Activated CD4-positive, CD25-positive, alpha-beta regulatory T cell treated with anti-CD3 and anti-CD28 coated beads, Interleukin-2, amount 50 U/mL, for 24 hours (primary cell): ENCODE results near the gene LSM4.
"Not testable (repeated sequence)": the region's sequence is repeated elsewhere in the genome, so short reads cannot be mapped to it uniquely, and the experiment has no call there.

Source experiments
- ATAC-seq, 2 donors: fragments of 150-1000 bp; cut with Tn5 transposase; one replicate each; pipeline ENCODE4 v1.10.0; 2021; ENCODE audit warnings: mild to moderate bottlenecking in 1 of 2, moderate library complexity in 1 of 2

LSM4 gene

DNA sequence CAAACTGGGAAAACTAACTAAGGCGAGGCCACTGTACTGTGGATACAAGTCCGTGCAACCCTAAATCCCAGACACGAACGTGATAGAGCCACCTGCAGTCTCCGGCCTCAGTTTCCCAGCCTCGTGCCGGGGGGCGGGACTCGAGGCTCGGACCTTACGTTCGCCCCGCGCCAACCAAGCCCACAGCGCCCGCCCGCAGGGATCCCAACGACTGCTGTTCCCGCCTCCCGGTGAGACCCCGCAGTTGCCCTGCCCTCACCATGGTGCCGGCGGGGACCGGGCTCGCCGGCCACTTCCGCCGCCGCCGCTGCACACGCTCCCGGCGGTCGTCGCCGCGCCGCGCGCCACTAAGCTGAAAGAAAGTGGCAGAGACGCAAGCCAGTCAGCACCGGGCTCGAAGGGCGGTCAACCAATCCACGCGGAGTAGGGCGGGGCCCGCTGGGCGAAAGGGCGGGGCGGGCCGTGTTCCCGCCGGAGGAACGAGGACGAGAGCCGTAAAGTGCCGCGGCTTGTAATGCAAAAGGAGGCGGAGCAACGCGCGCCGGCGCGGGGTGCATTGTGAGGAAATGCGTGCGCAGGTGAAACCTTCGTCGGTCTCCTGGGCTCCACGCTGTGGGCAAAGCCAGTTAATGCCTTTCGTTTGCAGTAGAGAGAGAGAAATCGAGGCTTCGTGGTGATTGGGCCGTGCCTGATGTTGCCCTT is at the start of gene LSM4:
LSM4 (minus strand) TSS at position 318 of the 702 bp plus-strand sequence; CDS start at position 262, 56 bp downstream.
- ATAC-seq: peak; percentile 97

DNA sequence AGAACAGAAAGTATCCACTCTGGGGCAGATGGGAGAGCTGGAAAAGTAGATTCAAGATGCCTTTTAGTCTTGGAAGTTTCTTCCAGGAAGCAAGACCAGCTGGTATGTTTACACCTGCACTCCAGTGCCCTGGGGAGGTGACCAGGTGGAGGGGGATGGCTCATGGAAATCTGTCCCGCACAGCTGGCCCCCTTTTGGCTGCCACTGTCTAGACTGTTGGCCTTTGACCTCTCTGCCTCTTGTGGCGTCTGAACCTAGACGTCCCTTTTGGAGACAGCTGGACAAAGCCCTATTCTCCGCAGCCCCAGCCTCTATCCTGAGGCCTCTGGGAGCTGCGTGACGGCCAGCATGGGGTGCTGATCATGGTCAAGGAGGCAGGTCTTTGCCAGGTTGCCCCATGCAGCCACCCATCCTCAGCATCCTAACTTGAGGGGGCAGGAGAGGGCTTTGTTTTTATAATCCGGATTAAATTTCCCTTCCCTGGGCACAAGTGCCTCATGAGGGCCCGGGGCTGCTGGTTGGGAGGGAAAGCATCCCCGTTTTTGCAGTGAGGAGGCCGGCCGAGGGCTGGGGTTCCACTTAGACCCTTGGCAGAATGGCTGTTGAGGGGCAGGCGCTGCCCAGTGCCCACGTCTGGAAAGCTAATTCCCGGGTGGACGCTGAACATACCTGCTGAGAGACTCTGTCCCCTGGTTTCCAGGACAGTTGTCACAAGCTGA is 45.8 kb upstream of the LSM4 start:
- no peak for ATAC-seq

GRCh38 chr19:18366021-18366435 is 43.2 kb upstream of the LSM4 start:
- ATAC-seq: no peak

- no peak for ATAC-seq
Measured at GRCh38 chr19:18364826-18365528, 42.1 kb upstream of the LSM4 start.

- ATAC-seq: not testable (repeated sequence)
Measured at GRCh38 chr19:18364277-18364825, 41.5 kb upstream of the LSM4 start.

GRCh38 chr19:18363787-18364186 is 40.9 kb upstream of the LSM4 start:
- ATAC-seq: no peak

GRCh38 chr19:18362934-18363542 is 40.2 kb upstream of the LSM4 start:
- no peak for ATAC-seq

DNA sequence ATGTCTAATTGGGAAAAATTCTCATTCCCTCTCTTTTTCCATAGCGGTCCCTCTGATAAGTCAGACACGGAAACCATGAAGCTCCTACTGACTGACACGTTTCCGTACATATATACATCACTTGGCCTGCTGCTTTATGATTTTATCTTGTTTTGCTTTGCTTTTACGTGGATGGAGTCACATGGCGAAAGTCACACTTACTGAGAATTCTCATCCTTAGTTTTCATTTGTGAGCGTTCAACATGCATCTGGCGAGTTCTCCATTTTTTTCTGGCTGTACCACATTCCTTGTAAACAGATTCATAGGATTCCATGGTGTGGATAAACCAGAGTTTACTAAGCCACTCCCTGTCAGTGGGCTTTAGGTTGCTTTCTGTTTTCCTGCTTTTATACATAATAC is 38.8 kb upstream of the LSM4 start:
- no peak for ATAC-seq

DNA sequence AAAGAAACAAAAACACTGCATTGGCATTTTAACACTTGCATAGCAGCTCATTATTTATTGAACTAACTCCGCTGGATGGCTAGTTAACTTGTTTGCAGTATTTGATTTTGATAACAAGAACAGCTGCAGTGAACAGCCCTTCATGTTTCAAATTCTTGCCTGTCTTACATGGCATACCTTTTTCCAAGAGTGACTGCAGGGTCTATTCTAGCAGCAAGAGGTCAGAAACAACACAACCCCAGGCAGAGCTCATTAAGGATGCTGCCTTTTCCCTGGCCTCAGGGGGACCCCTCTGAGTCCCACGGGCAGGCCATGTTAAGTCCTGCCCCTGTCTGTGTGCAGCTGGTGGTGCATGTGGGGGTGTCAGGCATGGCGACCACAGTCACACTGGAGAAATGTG is 34.2 kb upstream of the LSM4 start:
- no peak for ATAC-seq

GRCh38 chr19:18354743-18355142 is 31.9 kb upstream of the LSM4 start:
- ATAC-seq: not testable (repeated sequence)

DNA sequence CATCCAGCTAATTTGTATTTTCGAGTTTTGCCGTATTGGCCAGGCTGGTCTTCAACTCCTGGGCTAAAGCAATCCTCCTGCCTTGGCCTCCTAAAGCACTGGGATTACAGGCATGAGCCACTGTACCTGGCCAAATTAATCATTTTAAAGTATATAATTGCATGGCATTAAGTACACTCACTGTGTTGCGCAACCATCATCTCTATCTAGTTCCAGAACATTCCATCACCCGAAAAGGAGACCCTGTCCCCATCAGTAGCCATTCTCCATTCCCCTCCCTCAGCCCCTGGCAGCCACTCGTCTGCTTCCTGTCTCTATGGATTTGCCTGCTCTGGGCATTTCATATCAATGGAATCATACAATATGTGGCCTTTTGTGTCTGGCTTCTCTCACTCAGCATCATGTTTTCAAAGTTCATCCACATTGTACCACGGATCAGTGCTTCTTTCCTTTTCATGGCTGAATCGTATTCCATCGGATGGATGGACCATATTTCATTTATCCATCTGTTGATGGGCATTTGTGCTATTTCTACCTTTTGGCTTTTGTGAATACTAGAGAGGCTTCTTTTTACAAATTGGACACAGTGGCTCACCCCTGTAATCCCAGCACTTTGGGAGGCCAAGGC is 30.6 kb upstream of the LSM4 start:
- ATAC-seq: no peak

DNA sequence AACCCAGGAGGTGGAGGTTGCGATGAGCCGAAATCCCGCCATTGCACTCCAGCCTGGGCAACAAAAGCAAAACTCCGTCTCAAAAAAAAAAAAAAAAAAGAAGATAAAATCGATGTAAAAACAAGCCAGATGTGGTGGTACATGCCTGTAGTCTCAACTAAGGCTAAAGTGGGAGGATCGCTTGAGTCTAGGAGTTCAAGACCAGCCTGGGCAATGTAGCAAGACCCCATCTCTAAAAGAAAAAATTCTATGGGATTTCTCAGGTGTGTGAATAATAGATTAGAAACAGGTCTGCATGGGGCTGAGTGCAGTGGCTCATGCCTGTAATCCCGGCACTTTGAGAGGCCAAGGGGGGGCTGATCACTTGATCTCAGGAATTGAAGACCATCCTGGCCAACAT is 28.7 kb upstream of the LSM4 start:
- ATAC-seq: no peak

DNA sequence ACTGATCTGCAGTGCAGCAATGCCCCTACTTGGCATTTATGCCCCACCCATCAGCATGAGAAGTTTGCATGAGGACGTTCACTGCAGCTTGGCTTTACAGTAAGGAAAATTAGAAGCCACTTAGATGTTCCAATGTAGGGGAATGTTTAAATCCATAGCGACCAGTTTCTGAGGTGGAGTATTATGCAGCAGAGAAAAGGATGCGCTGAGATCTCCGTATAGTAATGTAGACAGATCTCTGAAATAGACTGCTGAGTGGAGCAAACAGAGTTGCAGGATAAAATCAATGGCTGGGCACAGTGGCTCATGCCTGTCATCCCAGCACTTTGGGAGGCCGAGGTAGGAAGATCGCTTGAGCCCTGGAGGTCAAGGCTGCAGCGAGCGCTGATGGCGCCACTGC is 27.6 kb upstream of the LSM4 start:
- ATAC-seq: no peak

GRCh38 chr19:18349524-18350128 is 26.8 kb upstream of the LSM4 start:
- ATAC-seq: no peak

- not testable (repeated sequence) for ATAC-seq
Measured at GRCh38 chr19:18348818-18349339, 26.0 kb upstream of the LSM4 start.

GRCh38 chr19:18348171-18348570 is 25.3 kb upstream of the LSM4 start:
- ATAC-seq: no peak

GRCh38 chr19:18346091-18346490 is 23.2 kb upstream of the LSM4 start:
- no peak for ATAC-seq

- ATAC-seq: no peak
Measured at GRCh38 chr19:18345296-18345695, 22.4 kb upstream of the LSM4 start.

DNA sequence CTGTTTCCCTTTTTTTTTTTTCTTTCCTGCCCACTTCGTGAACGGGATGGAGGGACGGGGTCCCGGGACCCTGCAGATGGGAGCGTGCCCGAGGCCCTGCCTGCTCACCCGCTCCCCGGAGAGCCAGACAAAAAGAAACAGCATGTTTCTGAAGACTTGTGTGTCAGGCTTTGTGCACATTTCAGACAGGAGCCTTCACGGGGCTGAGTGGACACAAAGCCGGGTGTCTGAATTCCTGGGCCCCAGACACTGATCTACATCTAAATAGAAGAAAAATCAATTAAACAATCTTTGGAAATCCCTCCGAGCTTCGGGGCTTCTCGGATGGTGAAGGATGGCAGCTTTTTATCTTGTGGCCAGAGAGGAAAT is 21.7 kb upstream of the LSM4 start:
- ATAC-seq: no peak

- no peak for ATAC-seq
Measured at GRCh38 chr19:18342090-18342632, 19.3 kb upstream of the LSM4 start.
